Cardiac atrium fibroblast (primary cell): ENCODE data around the gene SLC25A48. TPM values are rescaled to one million over a fixed set of nuclear protein-coding genes. Genes with fewer than 3 reads are reported as not detected.

ENCODE experiments used
- total RNA-seq: library from RNA; depleted of rRNA; stranded (reverse); fragments of >200 nt; gene quantifications from 2 replicates; pipeline ENCODE4 v1.2.3, GENCODE V29; 2015

The SLC25A48 gene
- total RNA-seq: not detected in 2 replicates

GRCh38 chr5:135834639-135835529, at the start of gene SLC25A48:
Gene SLC25A48 (plus strand): TSS chr5:135834663. CDS start chr5:135834848, 185 bp downstream.

GRCh38 chr5:135895474-135896006, 61.1 kb downstream of the SLC25A48 start, which contains the start of gene IL9:
Gene IL9 (minus strand): TSS chr5:135895841. CDS start chr5:135895816, 25 bp downstream.

Other genes with a start within 250 kb of the SLC25A48 start
- gene IL9, start 61.2 kb downstream of the SLC25A48 start, total RNA-seq: not detected in 2 replicates
- gene LECT2, start 120.3 kb downstream of the SLC25A48 start, total RNA-seq: not detected in 2 replicates
- gene TGFBI, start 194.3 kb downstream of the SLC25A48 start, total RNA-seq: 957 and 1,161 TPM in 2 replicates